Smooth muscle cell (in vitro differentiated cells): ENCODE measurements around the gene SLC13A3. TPM values are rescaled to one million over a fixed set of nuclear protein-coding genes. Genes with fewer than 3 reads are reported as not detected.

Experiments used
- DNase-seq: peaks from one replicate; lab custom pipeline; 2025; ENCODE audit not compliant: unreplicated experiment; lab: John Stamatoyannopoulos, UW
- H2AFZ ChIP-seq: fragments of 200-600 bp; sonication (generic); 2 replicates; pipeline ENCODE4 v1.6.0; 2016; ENCODE audit warnings: antibody characterized with exemption, low read depth, mild to moderate bottlenecking
- H3F3A ChIP-seq: fragments of 200-600 bp; sonication (generic); 2 replicates; pipeline ENCODE4 v1.6.0; 2017; ENCODE audit warnings: antibody characterized with exemption, low read depth
- H3K27ac ChIP-seq: fragments of 200-600 bp; sonication (generic); 2 replicates; pipeline ENCODE4 v1.5.1; 2016; ENCODE audit warnings: low read depth, mild to moderate bottlenecking
- H3K27me3 ChIP-seq: fragments of 200-600 bp; sonication (generic); 2 replicates; pipeline ENCODE4 v1.6.1; 2016; ENCODE audit warnings: low read depth, mild to moderate bottlenecking
- H3K36me3 ChIP-seq: fragments of 200-600 bp; sonication (generic); 2 replicates; pipeline ENCODE4 v1.5.1; 2016; ENCODE audit warnings: low read depth
- H3K4me1 ChIP-seq: fragments of 200-600 bp; sonication (generic); 2 replicates; pipeline ENCODE4 v1.5.1; 2016; ENCODE audit warnings: low read depth
- H3K4me2 ChIP-seq: fragments of 200-600 bp; sonication (generic); 2 replicates; pipeline ENCODE4 v1.6.0; 2016; ENCODE audit warnings: mild to moderate bottlenecking
- H3K4me3 ChIP-seq: fragments of 200-600 bp; sonication (generic); 2 replicates; pipeline ENCODE4 v1.5.1; 2016; ENCODE audit warnings: mild to moderate bottlenecking
- H3K79me2 ChIP-seq: fragments of 200-600 bp; sonication (generic); 2 replicates; pipeline ENCODE4 v1.6.0; 2016; ENCODE audit warnings: low read depth, mild to moderate bottlenecking
- H3K9ac ChIP-seq: fragments of 200-600 bp; sonication (generic); 2 replicates; pipeline ENCODE4 v1.6.0; 2016; ENCODE audit warnings: low read depth
- H3K9me3 ChIP-seq: fragments of 200-600 bp; sonication (generic); replicated peaks from 2 replicates; pipeline ENCODE4 v1.5.1; 2016; ENCODE audit warnings: low read depth
- H4K20me1 ChIP-seq: fragments of 200-600 bp; sonication (generic); 2 replicates; pipeline ENCODE4 v1.6.0; 2016; ENCODE audit warnings: low read depth
- CTCF ChIP-seq: fragments of 200-600 bp; sonication (generic); IDR thresholded peaks from 2 replicates; pipeline ENCODE4 v1.5.1; 2017; ENCODE audit warnings: borderline replicate concordance, mild to moderate bottlenecking, antibody characterized with exemption; ENCODE audit not compliant: insufficient read depth, poor library complexity, severe bottlenecking
- WGBS: methylation state at CpG from one replicate; pipeline ENCODE4 v1.1.7; 2016; ENCODE audit warnings: low lambda C conversion rate; 5-methylcytosine and 5-hydroxymethylcytosine counted together
- polyA plus RNA-seq: library from polyadenylated mRNA; unstranded; fragments of >200 nt; fragmentation: Nextera tagmentation; extraction: Ambion mirVana; gene quantifications from 2 replicates; pipeline ENCODE4 v1.2.1, GENCODE V29; 2016
- total RNA-seq: library from RNA; depleted of rRNA; stranded (reverse); fragments of >200 nt; gene quantifications from 2 replicates; pipeline ENCODE4 v1.2.3, GENCODE V29; 2014

Gene SLC13A3
- total and polyA plus RNA-seq, 2 experiments from 2014 or later = 6.4 to 7.7 TPM

GRCh38 chr20:46694484-46694883 is 43.2 kb upstream of the SLC13A3 start:
- Histone ChIP-seq H3K4me1 (peaks cover 29% of the 10 kb centered on the region), H3F3A (peaks cover 15% of the 10 kb centered on the region), H3K4me3 (no peak overlapping the region), H3K36me3 (no peaks in the 10 kb centered on the region), H3K27ac (peak overlapping the region; percentile 99), H3K9ac (no peak overlapping the region), H3K79me2 (no peaks in the 10 kb centered on the region), H3K27me3 (no peaks in the 10 kb centered on the region), H3K4me2 (no peak overlapping the region), H3K9me3 (no peaks in the 10 kb centered on the region), H4K20me1 (no peaks in the 10 kb centered on the region), H2AFZ (no peak overlapping the region)
- WGBS = 65% methylated on average over 2 of the region's 2 CpGs
- no peak for DNase-seq
- no peak for TF ChIP-seq CTCF

GRCh38 chr20:46691196-46691595 is 39.9 kb upstream of the SLC13A3 start:
- Histone ChIP-seq H3K27me3 (no peaks in the 10 kb centered on the region), H3F3A (peaks cover 18% of the 10 kb centered on the region), H3K4me2 (no peak overlapping the region), H3K27ac (no peak overlapping the region), H3K9ac (no peak overlapping the region), H3K4me1 (peaks cover 32% of the 10 kb centered on the region), H3K79me2 (peaks cover 26% of the 10 kb centered on the region), H3K4me3 (no peak overlapping the region), H3K9me3 (no peaks in the 10 kb centered on the region), H3K36me3 (no peaks in the 10 kb centered on the region), H4K20me1 (peaks cover 17% of the 10 kb centered on the region), H2AFZ (no peak overlapping the region)
- 92% methylated on average over 4 of the region's 4 CpGs for WGBS
- TF ChIP-seq CTCF = no peak
- DNase-seq = no peak

- Histone ChIP-seq H3F3A (peaks cover 15% of the 10 kb centered on the region), H3K9me3 (no peaks in the 10 kb centered on the region), H3K4me2 (peak overlapping the region; percentile 84), H2AFZ (peak overlapping the region; percentile 45), H3K4me1 (peaks cover 24% of the 10 kb centered on the region), H3K27ac (peak overlapping the region; percentile 94), H3K36me3 (no peaks in the 10 kb centered on the region), H3K9ac (peak overlapping the region; percentile 88), H3K27me3 (no peaks in the 10 kb centered on the region), H4K20me1 (peaks cover 17% of the 10 kb centered on the region), H3K79me2 (peaks cover 33% of the 10 kb centered on the region), H3K4me3 (peak overlapping the region; percentile 76)
- WGBS = 77% methylated on average over 13 of the region's 13 CpGs
- no peak for TF ChIP-seq CTCF
- DNase-seq = no peak
Observed at GRCh38 chr20:46690219-46691106, 39.2 kb upstream of the SLC13A3 start.

GRCh38 chr20:46689754-46690085 is 38.5 kb upstream of the SLC13A3 start:
- no peak for DNase-seq
- peaks cover 17% of the 10 kb centered on the region for H4K20me1 ChIP-seq
- peak overlapping the region; percentile 45 for H2AFZ ChIP-seq
- peak overlapping the region; percentile 94 for H3K27ac ChIP-seq
- no peak for TF ChIP-seq CTCF
- H3K9ac ChIP-seq = peak overlapping the region; percentile 88
- H3K4me3 ChIP-seq = peak overlapping the region; percentile 76
- peaks cover 19% of the 10 kb centered on the region for H3K4me1 ChIP-seq
- H3K4me2 ChIP-seq = peak overlapping the region; percentile 84
- peaks cover 39% of the 10 kb centered on the region for H3K79me2 ChIP-seq
- under 1% methylated on average over 12 of the region's 12 CpGs for WGBS
- H3K9me3 ChIP-seq = no peaks in the 10 kb centered on the region
- H3K27me3 ChIP-seq = no peaks in the 10 kb centered on the region
- H3F3A ChIP-seq = peaks cover 11% of the 10 kb centered on the region
- no peaks in the 10 kb centered on the region for H3K36me3 ChIP-seq
